ENCODE results near the gene SCARF1. TPM values are rescaled to one million over a fixed set of nuclear protein-coding genes. Genes with fewer than 3 reads are reported as not detected.
"Not testable (repeated sequence)": the region's sequence is repeated elsewhere in the genome, so short reads cannot be mapped to it uniquely, and the experiment has no call there.

The SCARF1 gene
- total RNA-seq, 1 donor, result 4.6 TPM

GRCh38 chr17:1652794-1653193, 7.3 kb upstream of the SCARF1 start:
- not testable (repeated sequence) for H3K9me3 ChIP-seq (ENCODE audit: low read depth, low read length); H3K4me3 ChIP-seq (ENCODE audit: low read length); H3K27me3 ChIP-seq (ENCODE audit: insufficient read depth, low read length)
- H3K4me1 ChIP-seq (ENCODE audit: insufficient read depth, low read length), result peaks cover 27% of the 10 kb centered on the region

GRCh38 chr17:1651559-1651844, 6.0 kb upstream of the SCARF1 start:
- H3K4me1 ChIP-seq (ENCODE audit: insufficient read depth, low read length), result peaks cover 32% of the 10 kb centered on the region
- no peaks in the 10 kb centered on the region for H3K27me3 ChIP-seq (ENCODE audit: insufficient read depth, low read length)
- H3K9me3 ChIP-seq (ENCODE audit: low read depth, low read length), result no peaks in the 10 kb centered on the region
- no peak overlapping the region for H3K4me3 ChIP-seq (ENCODE audit: low read length)

DNA sequence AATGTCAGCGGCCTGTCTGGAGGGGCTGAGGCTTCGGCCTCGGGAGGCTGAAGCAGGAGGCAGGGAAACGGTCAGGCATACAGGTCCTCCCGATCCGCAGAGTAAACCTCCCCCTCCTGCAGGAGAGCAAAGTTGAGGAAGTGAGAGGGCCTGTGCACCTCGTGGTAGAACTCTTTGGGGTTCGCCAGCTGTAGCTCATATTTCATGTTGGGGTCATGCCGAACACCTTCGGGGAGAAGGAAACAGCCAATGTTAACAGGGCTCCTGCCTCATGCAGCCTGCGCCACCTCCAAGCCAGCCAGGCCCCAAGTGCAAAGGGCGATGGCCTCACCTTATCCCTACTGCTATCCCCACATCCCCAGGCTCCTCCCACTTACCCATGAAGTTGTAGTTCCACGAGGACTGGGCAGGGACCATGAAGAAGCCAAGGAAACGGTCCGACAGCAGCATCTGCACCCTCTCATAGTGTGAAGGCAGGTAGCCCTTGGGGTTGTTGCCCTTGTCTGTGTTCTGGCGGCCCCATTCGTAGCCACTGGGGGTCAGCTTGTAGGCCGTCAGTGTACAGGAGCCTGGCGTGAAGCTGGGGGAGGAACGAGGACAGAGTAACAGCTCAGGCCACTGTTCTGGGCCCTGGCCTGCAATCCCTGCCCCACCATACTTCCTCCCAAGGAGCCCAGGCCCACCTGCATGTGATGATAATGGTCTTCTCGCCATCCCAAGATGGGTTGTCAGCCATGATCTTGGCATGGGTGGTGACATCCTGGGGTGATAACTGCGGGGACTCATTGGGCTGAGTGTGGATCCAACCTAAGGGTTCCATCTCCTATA, 5.4 kb upstream of the SCARF1 start:
- H3K9me3 ChIP-seq (ENCODE audit: low read depth, low read length), result no peaks in the 10 kb centered on the region
- no peaks in the 10 kb centered on the region for H3K27me3 ChIP-seq (ENCODE audit: insufficient read depth, low read length)
- H3K4me1 ChIP-seq (ENCODE audit: insufficient read depth, low read length), result peaks cover 38% of the 10 kb centered on the region
- H3K4me3 ChIP-seq (ENCODE audit: low read length), result no peak overlapping the region

- no peaks in the 10 kb centered on the region for H3K27me3 ChIP-seq (ENCODE audit: insufficient read depth, low read length)
- H3K9me3 ChIP-seq (ENCODE audit: low read depth, low read length), result no peaks in the 10 kb centered on the region
- peaks cover 47% of the 10 kb centered on the region for H3K4me1 ChIP-seq (ENCODE audit: insufficient read depth, low read length)
- peak within 1 kb of the TSS; percentile 52 for H3K4me3 ChIP-seq (ENCODE audit: low read length)
These were observed 4.4 kb upstream of the SCARF1 start, which contains the start of gene RILP for GRCh38 chr17:1649844-1650501. TSS of gene RILP (minus strand) at chr17:1649866. CDS start at chr17:1649804, 62 bp downstream.

- H3K27me3 ChIP-seq (ENCODE audit: insufficient read depth, low read length), result no peaks in the 10 kb centered on the region
- H3K4me1 ChIP-seq (ENCODE audit: insufficient read depth, low read length), result peaks cover 55% of the 10 kb centered on the region
- peak overlapping the region; percentile 52 for H3K4me3 ChIP-seq (ENCODE audit: low read length)
- no peaks in the 10 kb centered on the region for H3K9me3 ChIP-seq (ENCODE audit: low read depth, low read length)
These were observed 3.7 kb upstream of the SCARF1 start for GRCh38 chr17:1648963-1649843.

DNA sequence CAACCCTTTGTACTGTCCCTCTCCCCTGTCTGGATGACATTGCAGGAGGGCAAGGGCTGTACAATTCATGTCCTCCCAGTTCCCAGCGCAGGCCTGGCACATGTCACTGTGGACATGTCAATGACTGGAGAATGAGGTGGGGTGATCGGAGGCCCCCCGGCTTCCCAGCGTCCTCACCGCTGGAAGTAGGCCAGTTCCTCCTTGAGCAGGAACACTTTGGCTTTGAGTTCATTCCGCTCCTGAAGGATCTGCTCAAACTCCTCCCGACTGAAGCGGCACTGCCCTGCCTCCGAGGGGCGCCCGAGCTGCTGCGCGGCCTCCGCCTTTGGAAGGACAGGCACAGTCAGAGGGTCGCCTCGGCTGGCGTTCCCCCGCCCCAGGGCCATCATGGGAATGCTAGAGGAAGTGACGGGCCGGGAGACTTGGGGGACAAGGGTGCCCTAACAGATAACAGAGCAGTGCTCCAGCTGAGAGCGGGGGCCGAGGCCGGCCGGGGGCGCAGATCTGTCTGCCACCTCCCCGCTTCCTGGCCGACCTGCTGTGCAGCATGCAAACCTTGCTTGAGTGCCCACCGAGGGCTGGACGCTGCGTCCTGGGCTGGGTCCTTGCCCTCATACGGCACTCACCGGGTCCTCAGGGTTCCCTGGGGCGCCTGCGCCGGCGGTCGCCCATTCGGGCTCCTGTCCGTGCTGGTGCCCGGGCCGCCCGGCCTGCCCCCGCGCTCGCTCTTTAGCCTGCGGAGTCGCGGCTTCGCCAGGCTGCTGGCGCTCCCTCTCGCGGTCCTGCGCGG, 2.8 kb upstream of the SCARF1 start:
- Histone ChIP-seq H3K27me3 (ENCODE audit: insufficient read depth, low read length) (no peaks in the 10 kb centered on the region), H3K4me1 (ENCODE audit: insufficient read depth, low read length) (peaks cover 63% of the 10 kb centered on the region), H3K9me3 (ENCODE audit: low read depth, low read length) (no peaks in the 10 kb centered on the region), H3K4me3 (ENCODE audit: low read length) (peak overlapping the region; percentile 42)

GRCh38 chr17:1647802-1648171, 2.3 kb upstream of the SCARF1 start:
- Histone ChIP-seq H3K4me1 (ENCODE audit: insufficient read depth, low read length) (peaks cover 64% of the 10 kb centered on the region), H3K27me3 (ENCODE audit: insufficient read depth, low read length) (no peaks in the 10 kb centered on the region), H3K4me3 (ENCODE audit: low read length) (no peak overlapping the region), H3K9me3 (ENCODE audit: low read depth, low read length) (no peaks in the 10 kb centered on the region)

DNA sequence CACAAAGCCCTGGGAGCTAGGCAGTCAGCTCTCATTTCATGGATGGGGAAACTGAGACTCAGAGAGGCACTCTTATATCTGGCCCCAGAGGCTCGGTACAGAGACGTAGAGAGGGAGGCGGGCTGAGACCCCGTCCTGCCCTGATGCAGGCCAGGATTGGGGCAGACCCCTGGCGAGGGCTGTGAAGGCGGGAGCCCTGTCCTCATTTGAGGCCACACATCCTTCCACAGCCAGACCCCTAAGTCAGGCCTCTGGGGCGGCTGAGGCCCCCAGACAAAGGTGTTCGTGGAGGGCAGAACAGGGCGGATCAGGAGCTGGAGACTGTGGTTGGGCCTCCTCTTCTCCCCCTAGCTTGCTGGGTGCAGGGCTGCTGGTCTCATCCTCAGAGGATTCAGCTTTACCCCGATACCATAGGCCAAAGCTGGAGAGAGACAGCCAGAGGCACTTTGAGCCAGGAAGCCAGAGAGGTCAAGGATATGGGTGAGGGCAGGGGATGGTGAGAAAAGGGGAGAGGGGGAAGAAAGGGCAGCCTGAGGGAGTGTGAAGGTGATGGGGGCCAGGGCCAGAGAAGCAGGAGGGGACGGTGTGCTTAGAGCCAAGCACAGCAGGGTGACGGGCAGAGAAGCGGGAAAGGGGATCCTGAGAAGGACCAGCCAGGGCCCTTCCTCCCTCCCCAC, 805 bp upstream of the SCARF1 start:
- Histone ChIP-seq H3K27me3 (ENCODE audit: insufficient read depth, low read length) (no peaks in the 10 kb centered on the region), H3K4me1 (ENCODE audit: insufficient read depth, low read length) (peaks cover 64% of the 10 kb centered on the region), H3K4me3 (ENCODE audit: low read length) (no peak overlapping the region), H3K9me3 (ENCODE audit: low read depth, low read length) (no peaks in the 10 kb centered on the region)

- Histone ChIP-seq H3K9me3 (ENCODE audit: low read depth, low read length) (no peaks in the 10 kb centered on the region), H3K27me3 (ENCODE audit: insufficient read depth, low read length) (no peaks in the 10 kb centered on the region), H3K4me1 (ENCODE audit: insufficient read depth, low read length) (peaks cover 50% of the 10 kb centered on the region), H3K4me3 (ENCODE audit: low read length) (peak overlapping the region; percentile 37)
These were observed 882 bp downstream of the SCARF1 start for GRCh38 chr17:1644493-1645206.

GRCh38 chr17:1643999-1644492, 1.5 kb downstream of the SCARF1 start:
- H3K9me3 ChIP-seq (ENCODE audit: low read depth, low read length), result no peaks in the 10 kb centered on the region
- no peaks in the 10 kb centered on the region for H3K27me3 ChIP-seq (ENCODE audit: insufficient read depth, low read length)
- peak overlapping the region; percentile 37 for H3K4me3 ChIP-seq (ENCODE audit: low read length)
- H3K4me1 ChIP-seq (ENCODE audit: insufficient read depth, low read length), result peaks cover 46% of the 10 kb centered on the region

GRCh38 chr17:1643293-1643998, 2.1 kb downstream of the SCARF1 start:
- no peaks in the 10 kb centered on the region for H3K27me3 ChIP-seq (ENCODE audit: insufficient read depth, low read length)
- peaks cover 44% of the 10 kb centered on the region for H3K4me1 ChIP-seq (ENCODE audit: insufficient read depth, low read length)
- H3K9me3 ChIP-seq (ENCODE audit: low read depth, low read length), result no peaks in the 10 kb centered on the region
- H3K4me3 ChIP-seq (ENCODE audit: low read length), result peak overlapping the region; percentile 37

DNA sequence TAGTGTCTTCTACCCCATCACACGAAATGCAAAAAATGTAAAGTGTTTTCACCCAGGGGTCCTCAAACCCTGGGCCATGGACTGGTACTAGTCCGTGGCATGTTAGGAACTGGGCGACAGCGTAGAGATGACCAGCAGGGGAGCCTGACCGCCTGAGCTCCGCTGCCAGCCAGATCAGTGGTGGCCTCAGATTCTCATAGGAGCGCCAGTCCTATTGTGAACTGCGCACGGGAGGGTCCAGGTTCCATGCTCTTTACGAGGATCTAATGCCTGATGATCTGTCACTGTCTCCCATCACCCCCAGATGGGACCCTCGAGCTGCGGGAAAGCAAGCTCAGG, 4.5 kb downstream of the SCARF1 start:
- no peak overlapping the region for H3K4me3 ChIP-seq (ENCODE audit: low read length)
- H3K9me3 ChIP-seq (ENCODE audit: low read depth, low read length), result no peaks in the 10 kb centered on the region
- peaks cover 28% of the 10 kb centered on the region for H3K4me1 ChIP-seq (ENCODE audit: insufficient read depth, low read length)
- no peaks in the 10 kb centered on the region for H3K27me3 ChIP-seq (ENCODE audit: insufficient read depth, low read length)

GRCh38 chr17:1640329-1641064, 5.0 kb downstream of the SCARF1 start:
- Histone ChIP-seq H3K4me3 (ENCODE audit: low read length) (no peak overlapping the region), H3K27me3 (ENCODE audit: insufficient read depth, low read length) (no peaks in the 10 kb centered on the region), H3K9me3 (ENCODE audit: low read depth, low read length) (no peaks in the 10 kb centered on the region)

More at GRCh38 chr17:1640329-1641064, 5.0 kb downstream of the SCARF1 start:
- H3K4me1 ChIP-seq (ENCODE audit: insufficient read depth, low read length), result peaks cover 22% of the 10 kb centered on the region
